HG03045 (cell line): Measurements from ENCODE around the gene LAP3.
"Not testable (repeated sequence)": the region's sequence is repeated elsewhere in the genome, so short reads cannot be mapped to it uniquely, and the experiment has no call there.

ENCODE experiments used
- ATAC-seq: cut with Tn5 transposase; IDR thresholded peaks from one replicate; pipeline ENCODE4 v1.9.1; 2021; ENCODE audit warnings: mild to moderate bottlenecking, moderate library complexity; ENCODE audit not compliant: unreplicated experiment

LAP3 gene

GRCh38 chr4:17576932-17577664 is at the start of gene LAP3:
Gene LAP3 (plus strand): TSS chr4:17577198. CDS start chr4:17577466, 268 bp downstream.
- peak; percentile 90 for ATAC-seq

DNA sequence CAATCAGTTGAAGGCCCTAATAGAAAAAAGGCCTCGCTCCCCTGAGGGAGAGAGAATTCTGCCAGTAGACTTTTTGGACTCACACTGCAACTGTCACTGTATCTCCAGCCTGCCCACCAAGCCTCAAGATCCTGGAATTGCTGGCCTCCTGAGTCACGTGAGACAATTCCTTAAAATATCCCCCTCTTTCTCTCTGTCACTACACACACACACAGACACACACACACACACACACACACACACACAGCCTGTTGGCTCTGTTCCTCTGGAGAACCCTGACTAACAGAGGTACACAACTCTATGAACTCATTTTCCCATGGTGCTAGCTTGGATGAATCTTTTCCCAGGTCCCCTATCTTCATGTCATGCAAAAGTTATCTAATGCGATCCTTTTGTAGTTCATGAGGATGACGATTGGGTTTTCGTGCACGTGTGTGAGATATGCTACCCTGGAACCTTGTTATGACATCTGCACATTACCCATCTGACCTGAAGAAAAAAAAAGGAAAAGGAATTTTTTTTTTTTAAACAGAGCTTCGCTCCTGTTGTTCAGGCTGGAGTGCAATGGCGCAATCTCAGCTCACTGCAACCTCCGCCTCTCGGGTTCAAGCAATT is 48.3 kb upstream of the LAP3 start:
- ATAC-seq, result no peak

GRCh38 chr4:17531538-17532285 is 45.3 kb upstream of the LAP3 start:
- no peak for ATAC-seq

DNA sequence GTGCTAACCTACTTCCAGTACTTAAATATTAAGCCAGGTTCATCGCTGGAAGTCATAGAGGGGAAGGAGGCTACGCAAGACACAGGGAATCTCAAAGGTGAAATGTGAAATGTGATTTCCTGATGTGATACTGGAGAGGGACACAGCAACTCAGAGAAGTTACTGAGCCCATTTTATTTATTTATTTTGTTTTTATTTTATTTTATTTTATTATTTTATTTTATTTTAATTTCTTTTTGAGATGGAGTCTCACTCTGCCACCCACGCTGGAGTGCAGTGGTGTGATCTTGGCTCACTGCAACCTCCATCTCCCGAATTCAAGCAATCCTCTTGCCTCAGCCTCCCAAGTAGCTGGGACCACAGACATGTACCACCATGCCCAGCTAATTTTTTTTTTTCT is 42.3 kb upstream of the LAP3 start:
- no peak for ATAC-seq

GRCh38 chr4:17535242-17535641 is 41.8 kb upstream of the LAP3 start:
- no peak for ATAC-seq

DNA sequence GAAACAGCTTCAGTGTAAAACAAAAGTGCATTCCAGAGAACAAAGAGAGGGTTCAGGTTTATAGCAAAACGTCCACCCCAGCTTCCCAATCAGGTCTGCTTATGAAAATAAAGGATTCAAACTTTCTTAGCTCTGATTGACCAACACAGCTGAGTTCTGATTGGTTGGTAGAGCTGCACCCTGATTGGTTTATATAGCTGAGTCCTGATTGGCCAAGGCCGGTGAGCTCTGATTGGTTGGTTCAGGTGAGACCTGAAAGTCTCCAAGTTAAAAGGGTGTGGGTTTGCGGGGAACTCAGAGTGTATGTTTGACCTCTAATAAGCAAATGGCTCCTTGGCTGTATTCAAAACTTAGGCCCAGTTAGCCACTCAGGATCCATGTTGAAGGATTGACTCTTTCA is 41.1 kb upstream of the LAP3 start:
- ATAC-seq, result no peak

- ATAC-seq, result not testable (repeated sequence)
Measured at GRCh38 chr4:17537060-17537459, 39.9 kb upstream of the LAP3 start.

GRCh38 chr4:17544205-17544604 is 32.8 kb upstream of the LAP3 start:
- no peak for ATAC-seq

DNA sequence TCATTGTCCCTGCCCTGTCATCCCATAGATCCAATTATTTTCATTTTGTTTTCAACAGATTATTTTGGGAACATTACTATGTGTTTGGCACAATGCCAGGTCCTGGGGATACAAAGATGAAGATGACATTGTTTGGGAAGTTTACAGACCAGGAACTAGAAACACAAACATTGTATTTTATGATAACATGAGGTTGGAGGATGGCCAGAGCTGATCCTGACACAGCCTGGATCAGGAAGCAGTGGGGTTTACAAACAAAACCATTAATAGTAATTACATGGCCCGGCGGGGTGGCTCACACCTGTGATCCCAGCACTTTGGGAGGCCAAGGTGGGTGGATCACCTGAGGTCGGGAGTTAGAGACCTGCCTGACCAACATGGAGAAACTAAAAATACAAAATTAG is 32.2 kb upstream of the LAP3 start:
- ATAC-seq, result no peak

DNA sequence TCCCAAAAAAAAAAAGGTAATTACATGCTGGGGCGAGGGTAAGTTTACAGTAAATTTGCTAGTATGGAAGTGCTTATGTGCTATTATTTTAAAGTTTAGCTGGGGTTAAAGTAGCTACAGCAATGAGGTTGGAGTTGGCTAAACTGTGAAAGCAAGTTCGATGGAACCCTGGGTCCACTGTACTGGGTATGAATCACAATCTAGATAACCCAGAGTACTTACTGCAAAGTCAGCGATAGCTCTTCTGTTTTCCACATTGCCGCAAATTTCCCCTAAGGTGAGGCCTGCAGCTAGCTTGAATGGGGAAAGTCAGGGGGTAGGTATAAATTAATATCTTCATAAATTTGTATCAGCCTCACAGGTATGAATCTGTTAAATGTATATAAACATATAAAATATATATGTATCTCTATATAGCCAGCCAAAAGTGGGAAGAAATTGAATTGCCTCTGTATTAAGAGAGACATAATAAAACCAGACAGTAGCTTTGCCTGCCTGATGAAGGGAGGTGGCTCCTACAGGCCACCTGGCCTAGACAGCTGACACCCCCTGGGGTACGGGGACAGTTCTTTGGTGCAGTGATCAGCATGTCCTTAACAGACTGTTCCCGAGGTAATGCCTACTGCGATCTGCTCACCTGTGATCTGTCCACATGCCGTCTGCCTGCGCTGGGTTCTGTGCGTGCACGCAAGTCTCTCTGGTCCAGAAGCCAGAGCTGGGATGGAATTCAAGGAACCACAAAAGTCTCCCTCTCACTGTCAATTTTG is 31.4 kb upstream of the LAP3 start:
- ATAC-seq, result no peak

DNA sequence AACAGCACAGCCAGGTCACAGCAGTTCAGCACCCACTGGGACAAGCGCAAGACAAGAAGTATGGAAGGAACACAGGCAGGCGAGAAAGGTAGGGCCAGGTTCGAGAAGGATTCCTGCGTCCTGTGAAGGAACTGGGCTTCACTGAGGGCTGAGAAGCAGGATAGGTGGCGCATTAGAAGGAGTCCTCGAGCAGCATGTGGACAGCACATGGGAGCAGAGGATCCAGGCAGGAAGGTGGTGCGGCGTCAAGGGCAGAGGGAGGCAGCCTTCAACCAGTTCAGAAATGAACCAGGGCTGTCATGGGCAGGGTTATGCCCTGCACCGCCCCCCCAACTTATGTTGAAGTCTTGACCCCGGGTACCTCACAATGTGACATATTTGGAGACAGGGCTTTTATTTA is 30.8 kb upstream of the LAP3 start:
- no peak for ATAC-seq

- ATAC-seq, result no peak
Measured at GRCh38 chr4:17546678-17547077, 30.3 kb upstream of the LAP3 start.

DNA sequence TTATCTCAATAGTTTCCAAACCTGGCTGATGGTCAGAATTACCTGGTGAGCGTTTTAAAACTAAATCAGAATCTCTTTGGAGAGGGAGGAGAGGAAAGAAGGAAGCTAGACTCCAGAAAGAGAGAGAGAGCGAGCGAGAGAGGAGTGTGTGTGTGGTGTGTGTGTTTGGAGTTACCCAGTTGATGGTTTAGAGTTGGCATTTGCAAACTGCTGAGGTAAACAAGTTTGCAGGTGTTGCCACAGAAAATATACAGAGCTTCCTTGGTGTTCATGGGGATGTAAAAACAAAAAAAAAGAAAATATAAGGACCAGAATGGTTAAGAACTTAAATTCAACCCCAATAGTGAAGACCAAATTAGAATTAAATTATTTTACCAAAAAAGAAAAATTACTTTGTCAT is 26.4 kb upstream of the LAP3 start:
- no peak for ATAC-seq

- no peak for ATAC-seq
Measured at GRCh38 chr4:17552427-17552826, 24.6 kb upstream of the LAP3 start.

GRCh38 chr4:17554568-17554967 is 22.4 kb upstream of the LAP3 start:
- no peak for ATAC-seq

DNA sequence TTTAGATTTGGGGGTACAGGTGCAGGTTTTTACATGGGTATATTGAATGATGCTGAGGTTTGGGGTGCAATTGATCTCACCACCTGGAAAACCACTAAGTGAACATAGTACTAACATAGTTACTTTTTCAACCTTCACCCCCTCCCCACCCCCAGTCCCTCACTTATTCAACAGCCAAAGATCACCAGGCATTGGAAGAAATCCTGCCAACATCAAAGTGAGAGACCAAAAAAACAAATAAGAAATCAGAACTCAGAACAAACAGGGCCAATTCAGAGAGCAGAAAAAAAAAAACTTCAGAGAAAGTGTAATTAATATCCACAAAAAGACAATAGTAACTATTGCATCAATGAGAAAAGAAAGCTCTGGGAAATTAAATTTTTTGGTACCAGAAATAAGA is 20.5 kb upstream of the LAP3 start:
- ATAC-seq, result no peak

- ATAC-seq, result no peak
Measured at GRCh38 chr4:17557880-17558279, 19.1 kb upstream of the LAP3 start.

- no peak for ATAC-seq
Measured at GRCh38 chr4:17558941-17559708, 17.9 kb upstream of the LAP3 start.

DNA sequence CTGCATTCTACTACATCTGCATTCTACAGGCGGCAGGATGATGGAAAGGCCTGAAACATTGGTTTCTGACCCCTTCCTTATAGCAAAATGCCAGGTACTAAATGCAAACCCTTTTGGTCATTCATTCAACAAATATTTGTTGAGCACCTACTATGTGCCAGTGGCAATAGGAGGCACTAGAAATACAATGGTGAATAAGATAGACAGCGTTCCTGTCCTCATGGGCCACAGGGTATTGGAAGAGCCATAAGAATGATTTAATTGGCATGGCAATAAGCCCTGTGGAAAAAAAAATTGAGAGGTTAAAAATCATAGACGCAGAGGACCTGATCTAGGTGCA is 17.3 kb upstream of the LAP3 start:
- ATAC-seq, result no peak

GRCh38 chr4:17560065-17560673 is 16.8 kb upstream of the LAP3 start:
- no peak for ATAC-seq
